ENCODE measurements around the gene GGA1.

Gene GGA1

GRCh38 chr22:37621352-37621860, 12.8 kb downstream of the GGA1 start:
- Histone ChIP-seq H3K9ac (ENCODE audit: low read length) (no peak overlapping the region), H3K27me3 (replicated peaks; ENCODE audit: insufficient read depth, low read length) (no peaks in the 10 kb centered on the region), H2AFZ (ENCODE audit: low read length) (no peak overlapping the region), H4K20me1 (ENCODE audit: insufficient read depth, low read length) (no peaks in the 10 kb centered on the region), H3K27ac (ENCODE audit: low read length) (no peak overlapping the region), H3K9me3 (replicated peaks; ENCODE audit: insufficient read depth, low read length) (no peaks in the 10 kb centered on the region), H3K36me3 (replicated peaks; ENCODE audit: insufficient read depth, low read length) (no peaks in the 10 kb centered on the region), H3F3A (ENCODE audit: insufficient read depth, low read length) (no peaks in the 10 kb centered on the region), H3K4me1 (ENCODE audit: low read length) (peaks cover 2% of the 10 kb centered on the region), H3K4me2 (ENCODE audit: low read depth, low read length) (no peak overlapping the region), H3K4me3 (ENCODE audit: low read length) (no peak overlapping the region), H3K9me2 (replicated peaks; ENCODE audit: insufficient read depth, low read length) (no peaks in the 10 kb centered on the region), H3K79me2 (ENCODE audit: low read length) (no peaks in the 10 kb centered on the region)
- no peak for DNase-seq
- no peak for TF ChIP-seq CTCF (IDR thresholded peaks at IDR 0.05; ENCODE audit: low read length)
- no peak for TF ChIP-seq EZH2 (optimal IDR thresholded peaks at IDR 0.05; ENCODE audit: low read depth, low read length)
- TF ChIP-seq EZH2phosphoT487 (IDR thresholded peaks at IDR 0.05; ENCODE audit: low read length): no peak

- Histone ChIP-seq H4K20me1 (ENCODE audit: insufficient read depth, low read length) (no peaks in the 10 kb centered on the region), H3K9ac (ENCODE audit: low read length) (no peak overlapping the region), H2AFZ (ENCODE audit: low read length) (no peak overlapping the region), H3K4me1 (ENCODE audit: low read length) (peaks cover 22% of the 10 kb centered on the region), H3K4me3 (ENCODE audit: low read length) (no peak overlapping the region), H3K9me2 (replicated peaks; ENCODE audit: insufficient read depth, low read length) (no peaks in the 10 kb centered on the region), H3K27ac (ENCODE audit: low read length) (no peak overlapping the region), H3K4me2 (ENCODE audit: low read depth, low read length) (no peak overlapping the region), H3K36me3 (replicated peaks; ENCODE audit: insufficient read depth, low read length) (no peaks in the 10 kb centered on the region), H3F3A (ENCODE audit: insufficient read depth, low read length) (peaks cover 10% of the 10 kb centered on the region), H3K79me2 (ENCODE audit: low read length) (no peaks in the 10 kb centered on the region), H3K9me3 (replicated peaks; ENCODE audit: insufficient read depth, low read length) (no peaks in the 10 kb centered on the region), H3K27me3 (replicated peaks; ENCODE audit: insufficient read depth, low read length) (no peaks in the 10 kb centered on the region)
- peak; percentile 82 for TF ChIP-seq CTCF (IDR thresholded peaks at IDR 0.05; ENCODE audit: low read length)
- no peak for TF ChIP-seq EZH2 (optimal IDR thresholded peaks at IDR 0.05; ENCODE audit: low read depth, low read length)
- no peak for TF ChIP-seq EZH2phosphoT487 (IDR thresholded peaks at IDR 0.05; ENCODE audit: low read length)
- peak; percentile 52 for DNase-seq
Measured at GRCh38 chr22:37623075-37624016, 14.7 kb downstream of the GGA1 start.

GRCh38 chr22:37624017-37624365, 15.4 kb downstream of the GGA1 start:
- H3K4me3 ChIP-seq (ENCODE audit: low read length): no peak overlapping the region
- TF ChIP-seq EZH2 (optimal IDR thresholded peaks at IDR 0.05; ENCODE audit: low read depth, low read length) (no peak), CTCF (IDR thresholded peaks at IDR 0.05; ENCODE audit: low read length) (no peak), EZH2phosphoT487 (IDR thresholded peaks at IDR 0.05; ENCODE audit: low read length) (no peak)
- no peaks in the 10 kb centered on the region for H3K27me3 ChIP-seq (replicated peaks; ENCODE audit: insufficient read depth, low read length)
- H3F3A ChIP-seq (ENCODE audit: insufficient read depth, low read length): peaks cover 10% of the 10 kb centered on the region
- peaks cover 23% of the 10 kb centered on the region for H3K4me1 ChIP-seq (ENCODE audit: low read length)
- H3K27ac ChIP-seq (ENCODE audit: low read length): no peak overlapping the region
- DNase-seq: no peak
- H3K36me3 ChIP-seq (replicated peaks; ENCODE audit: insufficient read depth, low read length): no peaks in the 10 kb centered on the region
- no peaks in the 10 kb centered on the region for H3K9me3 ChIP-seq (replicated peaks; ENCODE audit: insufficient read depth, low read length)
- H4K20me1 ChIP-seq (ENCODE audit: insufficient read depth, low read length): no peaks in the 10 kb centered on the region
- no peaks in the 10 kb centered on the region for H3K79me2 ChIP-seq (ENCODE audit: low read length)
- no peak overlapping the region for H3K9ac ChIP-seq (ENCODE audit: low read length)
- no peak overlapping the region for H3K4me2 ChIP-seq (ENCODE audit: low read depth, low read length)
- H2AFZ ChIP-seq (ENCODE audit: low read length): no peak overlapping the region
- no peaks in the 10 kb centered on the region for H3K9me2 ChIP-seq (replicated peaks; ENCODE audit: insufficient read depth, low read length)
